Common myeloid progenitor, CD34-positive (primary cell): Measurements from ENCODE around the gene SPINK4.

ENCODE experiments used
- CTCF ChIA-PET: fragments of 350-600 bp; sonication (Branson Sonifier 250); formaldehyde crosslinking; loops from one replicate; lab custom pipeline; 2021; ENCODE audit warnings: antibody characterized with exemption; lab: Charles Lee
- POLR2A ChIA-PET: fragments of 350-600 bp; sonication (Branson Sonifier 250); formaldehyde crosslinking; loops from one replicate; lab custom pipeline; 2021; ENCODE audit warnings: antibody characterized with exemption; lab: Charles Lee
- DNase-seq, 3 donors: peaks; one replicate each; pipeline versions ENCODE4 v3.0.0 to v3.0.0-alpha.2; 2013
- H3K27ac ChIP-seq, 2 experiments: 1 replicate in 1 of 2; 2 replicates in 1 of 2; pipeline ENCODE4 v1.7.0; 2013; ENCODE audit warnings: inconsistent platforms in 2 of 2, low read length in 2 of 2, mild to moderate bottlenecking in 2 of 2, low read depth in 1 of 2, moderate library complexity in 1 of 2; ENCODE audit not compliant: severe bottlenecking in 2 of 2, insufficient read depth in 1 of 2, poor library complexity in 1 of 2
- H3K27me3 ChIP-seq, 5 experiments: replicated peaks in 2 of 5; 1 replicate in 3 of 5; 2 replicates in 2 of 5; pipeline versions ENCODE4 v1.6.1 to v1.7.0; 2013; ENCODE audit warnings: low read length in 4 of 5, mild to moderate bottlenecking in 2 of 5, moderate library complexity in 2 of 5, inconsistent platforms in 1 of 5; ENCODE audit not compliant: insufficient read depth in 5 of 5, control insufficient read depth in 4 of 5
- H3K36me3 ChIP-seq, 4 experiments: 1 replicate in 2 of 4; 2 replicates in 2 of 4; pipeline versions ENCODE4 v1.6.1 to v1.7.0; 2013; ENCODE audit warnings: low read length in 3 of 4, control low read depth in 1 of 4, mild to moderate bottlenecking in 1 of 4; ENCODE audit not compliant: control insufficient read depth in 4 of 4, insufficient read depth in 4 of 4
- H3K4me1 ChIP-seq, 4 experiments: 1 replicate in 3 of 4; 2 replicates in 1 of 4; pipeline versions ENCODE4 v1.6.1 to v1.7.1; 2013; ENCODE audit warnings: low read length in 3 of 4, mild to moderate bottlenecking in 3 of 4, control low read depth in 1 of 4, inconsistent platforms in 1 of 4, moderate library complexity in 1 of 4; ENCODE audit not compliant: control insufficient read depth in 4 of 4, insufficient read depth in 4 of 4; ENCODE audit errors: control extremely low read depth in 1 of 4
- H3K4me3 ChIP-seq, 7 experiments: 1 replicate in 4 of 7; 2 replicates in 3 of 7; pipeline versions ENCODE4 v1.5.1 to v1.7.0; 2013; ENCODE audit warnings: mild to moderate bottlenecking in 7 of 7, low read length in 6 of 7, moderate library complexity in 6 of 7, inconsistent platforms in 2 of 7, low read depth in 2 of 7, control low read depth in 1 of 7; ENCODE audit not compliant: insufficient read depth in 4 of 7, control insufficient read depth in 1 of 7; ENCODE audit errors: extremely low read depth in 1 of 7
- H3K9me3 ChIP-seq, 5 experiments: 1 replicate in 4 of 5; 2 replicates in 1 of 5; pipeline versions ENCODE4 v1.6.1 to v1.7.1; 2013; ENCODE audit warnings: low read length in 4 of 5, mild to moderate bottlenecking in 2 of 5, inconsistent platforms in 1 of 5, low read depth in 1 of 5, moderate library complexity in 1 of 5; ENCODE audit not compliant: control insufficient read depth in 4 of 5, insufficient read depth in 2 of 5; ENCODE audit errors: control extremely low read depth in 1 of 5
- WGBS: methylation state at CpG from one replicate; pipeline ENCODE4 v1.1.5; 2013; ENCODE audit not compliant: insufficient coverage; 5-methylcytosine and 5-hydroxymethylcytosine counted together

The SPINK4 gene

GRCh38 chr9:33293782-33294181, 53.8 kb downstream of the SPINK4 start:
- Histone ChIP-seq H3K27ac (peak overlapping the region in 1 of 2 experiments; percentile 40), H3K9me3 (no peaks in the 10 kb centered on the region), H3K4me1 (peaks cover 30 to 65% (median 56%) of the 10 kb centered on the region in 4 experiments), H3K27me3 (no peaks in the 10 kb centered on the region), H3K36me3 (peaks cover 6 to 57% (median 37%) of the 10 kb centered on the region in 4 experiments), H3K4me3 (no peak overlapping the region)
- 100% methylated on average over 2 of the region's 2 CpGs for WGBS
- DNase-seq = no peak
- ChIA-PET POLR2A (no interaction called here), CTCF (interaction anchor here (1.3 kb wide), 1 partner anchor 10 kb away, joined by 3 read pairs; no protein-coding TSS in a partner anchor)

DNA sequence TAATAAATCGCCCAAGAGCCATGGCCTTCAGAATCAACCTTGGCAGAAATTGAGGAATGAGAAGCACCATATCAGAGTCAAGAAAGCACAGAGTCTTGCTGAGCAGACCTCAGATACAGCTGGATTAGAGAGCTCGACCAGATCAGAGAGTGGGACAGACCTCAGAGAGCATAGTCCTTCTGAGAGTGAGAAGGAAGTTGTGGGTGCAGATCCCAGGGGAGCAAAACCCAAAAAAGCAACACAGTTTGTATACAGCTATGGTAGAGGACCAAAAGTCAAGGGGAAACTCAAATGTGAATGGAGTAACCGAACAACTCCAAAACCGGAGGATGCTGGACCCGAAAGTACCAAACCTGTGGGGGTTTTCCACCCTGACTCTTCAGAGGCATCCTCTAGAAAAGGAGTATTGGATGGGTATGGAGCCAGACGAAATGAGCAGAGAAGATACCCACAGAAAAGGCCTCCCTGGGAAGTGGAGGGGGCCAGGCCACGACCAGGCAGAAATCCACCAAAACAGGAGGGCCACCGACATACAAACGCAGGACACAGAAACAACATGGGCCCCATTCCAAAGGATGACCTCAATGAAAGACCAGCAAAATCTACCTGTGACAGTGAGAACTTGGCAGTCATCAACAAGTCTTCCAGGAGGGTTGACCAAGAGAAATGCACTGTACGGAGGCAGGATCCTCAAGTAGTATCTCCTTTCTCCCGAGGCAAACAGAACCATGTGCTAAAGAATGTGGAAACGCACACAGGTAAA, 54.9 kb downstream of the SPINK4 start:
- H3K36me3 ChIP-seq = peaks cover 6 to 65% (median 39%) of the 10 kb centered on the region in 4 experiments
- 97% methylated on average over 5 of the region's 12 CpGs for WGBS
- H3K9me3 ChIP-seq = no peaks in the 10 kb centered on the region
- peaks cover 35 to 61% (median 56%) of the 10 kb centered on the region in 4 experiments for H3K4me1 ChIP-seq
- H3K27me3 ChIP-seq = no peaks in the 10 kb centered on the region
- H3K27ac ChIP-seq = peak overlapping the region in 1 of 2 experiments; percentile 40
- CTCF ChIA-PET = interaction anchor here (1.3 kb wide), 1 partner anchor 9 kb away, joined by 3 read pairs; no protein-coding TSS in a partner anchor
- no peak for DNase-seq
- POLR2A ChIA-PET = no interaction called here
- H3K4me3 ChIP-seq = no peak overlapping the region

GRCh38 chr9:33295571-33295970, 55.6 kb downstream of the SPINK4 start:
- no CpG with 5 or more reads among the region's 2 CpGs for WGBS
- Histone ChIP-seq H3K36me3 (peaks cover 8 to 72% (median 45%) of the 10 kb centered on the region in 4 experiments), H3K27ac (peak overlapping the region in 1 of 2 experiments; percentile 78), H3K4me1 (peaks cover 35 to 59% (median 55%) of the 10 kb centered on the region in 4 experiments), H3K27me3 (no peaks in the 10 kb centered on the region), H3K9me3 (no peaks in the 10 kb centered on the region), H3K4me3 (no peak overlapping the region)
- POLR2A ChIA-PET = no interaction called here
- CTCF ChIA-PET = interaction anchor here (1.1 to 4.3 kb wide), 2 partner anchors 10 to 16 kb away, joined by 3 to 39 read pairs; no protein-coding TSS in a partner anchor
- no peak for DNase-seq

- Histone ChIP-seq H3K27ac (peak overlapping the region; percentile 18 to 78), H3K4me1 (peaks cover 29 to 46% (median 41%) of the 10 kb centered on the region in 4 experiments), H3K36me3 (peaks cover 18 to 74% (median 54%) of the 10 kb centered on the region in 4 experiments), H3K4me3 (peak overlapping the region in 2 of 7 experiments; percentile 25 to 40), H3K9me3 (no peaks in the 10 kb centered on the region), H3K27me3 (no peaks in the 10 kb centered on the region)
- POLR2A ChIA-PET = interaction anchor here (1.1 kb wide), 1 partner anchor 11 kb away, joined by 5 read pairs; no protein-coding TSS in a partner anchor
- peak; percentile 85 to 97 (median 97) for DNase-seq
- WGBS = 0% methylated on average over 1 of the region's 1 CpG
- CTCF ChIA-PET = interaction anchor here (1.1 to 4.3 kb wide), 6 partner anchors 8 to 23 kb away, joined by 3 to 39 read pairs (median 4); no protein-coding TSS in a partner anchor
These were observed 57.5 kb downstream of the SPINK4 start for GRCh38 chr9:33297432-33297831.
